Sigmoid colon (tissue), 7 donors: ENCODE data around the gene HK1. TPM values are rescaled to one million over a fixed set of nuclear protein-coding genes. Genes with fewer than 3 reads are reported as not detected.
"Not testable (repeated sequence)": the region's sequence is repeated elsewhere in the genome, so short reads cannot be mapped to it uniquely, and the experiment has no call there.

ENCODE experiments used
- DNase-seq: peaks from one replicate; pipeline ENCODE4 v3.0.0-alpha.2; 2019
- H3K27ac ChIP-seq, 4 donors: fragments of 200-600 bp; sonication (generic); one replicate each; pipeline ENCODE4 v1.5.1; 2016 to 2019; ENCODE audit warnings: mild to moderate bottlenecking in 1 of 4
- H3K27me3 ChIP-seq, 3 donors: fragments of 200-600 bp; sonication (generic); one replicate each; pipeline ENCODE4 v1.5.1; 2019; ENCODE audit warnings: mild to moderate bottlenecking in 1 of 3
- H3K36me3 ChIP-seq, 4 donors: fragments of 200-600 bp; sonication (generic); one replicate each; pipeline ENCODE4 v1.5.1; 2016 to 2019
- H3K4me1 ChIP-seq, 4 donors: fragments of 200-600 bp; sonication (generic); one replicate each; pipeline ENCODE4 v1.5.1; 2017 to 2019
- H3K4me3 ChIP-seq, 4 donors: fragments of 200-600 bp; sonication (generic); one replicate each; pipeline ENCODE4 v1.5.1; 2017 to 2019; ENCODE audit warnings: mild to moderate bottlenecking in 2 of 4, moderate library complexity in 1 of 4
- H3K9me3 ChIP-seq, 4 donors: fragments of 200-600 bp in 3 of 4; sonication (generic) in 3 of 4; one replicate each; pipeline versions ENCODE4 v1.5.1 to v1.6.1; 2013 to 2019
- EP300 ChIP-seq, 4 donors: sonication (generic); formaldehyde crosslinking; IDR thresholded peaks; one replicate each; pipeline ENCODE4 v1.6.1; 2017; ENCODE audit warnings: antibody characterized with exemption in 4 of 4
- POLR2A ChIP-seq, 2 donors: fragments of 450-650 bp; IDR thresholded peaks; one replicate each; pipeline ENCODE4 v1.6.1; 2016; ENCODE audit warnings: antibody characterized with exemption in 2 of 2, mild to moderate bottlenecking in 2 of 2, moderate library complexity in 2 of 2
- POLR2AphosphoS5 ChIP-seq, 4 donors: sonication (generic); formaldehyde crosslinking; IDR thresholded peaks; one replicate each; pipeline ENCODE4 v1.6.1; 2017; ENCODE audit warnings: antibody characterized with exemption in 4 of 4
- WGBS, 2 donors: extraction: QIAGEN DNeasy Blood & Tissue Kit; methylation state at CpG; one replicate each; pipeline ENCODE4 v1.1.7; 2013; 5-methylcytosine and 5-hydroxymethylcytosine counted together
- intact Hi-C: fragments of 100-400 bp; cut with DNase I; formaldehyde crosslinking; loops from one replicate; pipeline ENCODE4 v1.15.1; 2023
- polyA plus RNA-seq, 3 donors: library from polyadenylated mRNA; stranded (reverse); fragments of 200-250 nt; gene quantifications; one replicate each; pipeline ENCODE4 v1.2.3, GENCODE V29; 2013
- total RNA-seq, 4 donors: library from RNA; depleted of rRNA; stranded (reverse); fragments of >200 nt; gene quantifications; one replicate each; pipeline ENCODE4 v1.1.0, GENCODE V29; 2016
- TF ChIP-seq, protein P1 (sequence below), 4 experiments: fragments of 450-650 bp in 3 of 4; fragments of 200-600 bp in 1 of 4; IDR thresholded peaks; one replicate each; pipeline ENCODE4 v1.5.1; 2016 to 2019; ENCODE audit warnings: antibody characterized with exemption in 4 of 4, mild to moderate bottlenecking in 3 of 4, moderate library complexity in 2 of 4
- donor health status: healthy with polysubstance abuse.
- donor health status: Bipolar disorder and iron deficiency.
- donor health status: healthy.

The HK1 gene
- total and polyA plus RNA-seq, 7 donors, result 23.4 to 74.9 (median 65.8) TPM

GRCh38 chr10:69275444-69275843, 2.9 kb upstream of the HK1 start:
- H3K27ac ChIP-seq, result no peak overlapping the region
- no peaks in the 10 kb centered on the region for H3K4me1 ChIP-seq
- 89 to 93% methylated on average over 1 of the region's 1 CpG for WGBS, 2 donors
- no peaks in the 10 kb centered on the region for H3K27me3 ChIP-seq
- no peak for DNase-seq
- no peak overlapping the region for H3K4me3 ChIP-seq
- H3K36me3 ChIP-seq, result no peaks in the 10 kb centered on the region
- H3K9me3 ChIP-seq, result no peaks in the 10 kb centered on the region
- intact Hi-C loops, result no loop called here
- no peak for TF ChIP-seq EP300 (IDR thresholded peaks at IDR 0.05)
- TF ChIP-seq, protein P1, sequence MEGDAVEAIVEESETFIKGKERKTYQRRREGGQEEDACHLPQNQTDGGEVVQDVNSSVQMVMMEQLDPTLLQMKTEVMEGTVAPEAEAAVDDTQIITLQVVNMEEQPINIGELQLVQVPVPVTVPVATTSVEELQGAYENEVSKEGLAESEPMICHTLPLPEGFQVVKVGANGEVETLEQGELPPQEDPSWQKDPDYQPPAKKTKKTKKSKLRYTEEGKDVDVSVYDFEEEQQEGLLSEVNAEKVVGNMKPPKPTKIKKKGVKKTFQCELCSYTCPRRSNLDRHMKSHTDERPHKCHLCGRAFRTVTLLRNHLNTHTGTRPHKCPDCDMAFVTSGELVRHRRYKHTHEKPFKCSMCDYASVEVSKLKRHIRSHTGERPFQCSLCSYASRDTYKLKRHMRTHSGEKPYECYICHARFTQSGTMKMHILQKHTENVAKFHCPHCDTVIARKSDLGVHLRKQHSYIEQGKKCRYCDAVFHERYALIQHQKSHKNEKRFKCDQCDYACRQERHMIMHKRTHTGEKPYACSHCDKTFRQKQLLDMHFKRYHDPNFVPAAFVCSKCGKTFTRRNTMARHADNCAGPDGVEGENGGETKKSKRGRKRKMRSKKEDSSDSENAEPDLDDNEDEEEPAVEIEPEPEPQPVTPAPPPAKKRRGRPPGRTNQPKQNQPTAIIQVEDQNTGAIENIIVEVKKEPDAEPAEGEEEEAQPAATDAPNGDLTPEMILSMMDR (IDR thresholded peaks at IDR 0.05), result no peak
- TF ChIP-seq POLR2A (IDR thresholded peaks at IDR 0.05), result no peak
- no peak for TF ChIP-seq POLR2AphosphoS5 (IDR thresholded peaks at IDR 0.05)

DNA sequence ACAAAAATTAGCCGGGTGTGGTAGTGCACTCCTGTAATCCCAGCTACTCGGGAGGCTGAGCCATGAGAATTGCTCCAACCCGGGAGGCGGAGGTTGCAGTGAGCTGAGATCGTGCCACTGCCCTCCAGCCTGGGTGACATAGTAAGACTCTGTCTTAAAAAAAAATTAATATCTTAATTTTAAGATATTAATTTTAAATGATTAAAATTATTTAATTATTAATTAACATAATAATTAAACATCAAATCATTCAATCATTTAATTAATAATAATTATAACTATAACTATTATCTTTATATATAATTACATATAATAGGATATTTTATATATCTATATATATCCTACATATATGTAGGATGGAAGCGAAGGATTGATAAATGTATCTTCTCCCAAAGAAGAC, 1.8 kb upstream of the HK1 start:
- no peak for DNase-seq
- WGBS, 2 donors, result 89 to 95% methylated on average over 6 of the region's 6 CpGs

GRCh38 chr10:69279110-69279509, 814 bp downstream of the HK1 start:
- no peak for TF ChIP-seq POLR2A (IDR thresholded peaks at IDR 0.05)
- no peak for TF ChIP-seq EP300 (IDR thresholded peaks at IDR 0.05)
- no peak for TF ChIP-seq POLR2AphosphoS5 (IDR thresholded peaks at IDR 0.05)
- TF ChIP-seq, protein P1 (IDR thresholded peaks at IDR 0.05), result no peak
- Histone ChIP-seq H3K9me3 (no peaks in the 10 kb centered on the region), H3K4me1 (no peaks in the 10 kb centered on the region), H3K27ac (no peak overlapping the region), H3K27me3 (no peaks in the 10 kb centered on the region), H3K4me3 (no peak overlapping the region), H3K36me3 (no peaks in the 10 kb centered on the region)
- WGBS, 2 donors, result 76 to 86% methylated on average over 2 of the region's 2 CpGs
- intact Hi-C loops, result no loop called here
- no peak for DNase-seq

More for the DNA sequence above, 1.8 kb upstream of the HK1 start:
- H3K36me3 ChIP-seq, result no peaks in the 10 kb centered on the region
- H3K4me3 ChIP-seq, result no peak overlapping the region
- no peak overlapping the region for H3K27ac ChIP-seq
- H3K27me3 ChIP-seq, result no peaks in the 10 kb centered on the region
- TF ChIP-seq, protein P1 (IDR thresholded peaks at IDR 0.05), result no peak
- TF ChIP-seq POLR2AphosphoS5 (IDR thresholded peaks at IDR 0.05) (no peak), POLR2A (IDR thresholded peaks at IDR 0.05) (no peak), EP300 (IDR thresholded peaks at IDR 0.05) (no peak)
- no peaks in the 10 kb centered on the region for H3K9me3 ChIP-seq
- intact Hi-C loops, result no loop called here
- H3K4me1 ChIP-seq, result no peaks in the 10 kb centered on the region

DNA sequence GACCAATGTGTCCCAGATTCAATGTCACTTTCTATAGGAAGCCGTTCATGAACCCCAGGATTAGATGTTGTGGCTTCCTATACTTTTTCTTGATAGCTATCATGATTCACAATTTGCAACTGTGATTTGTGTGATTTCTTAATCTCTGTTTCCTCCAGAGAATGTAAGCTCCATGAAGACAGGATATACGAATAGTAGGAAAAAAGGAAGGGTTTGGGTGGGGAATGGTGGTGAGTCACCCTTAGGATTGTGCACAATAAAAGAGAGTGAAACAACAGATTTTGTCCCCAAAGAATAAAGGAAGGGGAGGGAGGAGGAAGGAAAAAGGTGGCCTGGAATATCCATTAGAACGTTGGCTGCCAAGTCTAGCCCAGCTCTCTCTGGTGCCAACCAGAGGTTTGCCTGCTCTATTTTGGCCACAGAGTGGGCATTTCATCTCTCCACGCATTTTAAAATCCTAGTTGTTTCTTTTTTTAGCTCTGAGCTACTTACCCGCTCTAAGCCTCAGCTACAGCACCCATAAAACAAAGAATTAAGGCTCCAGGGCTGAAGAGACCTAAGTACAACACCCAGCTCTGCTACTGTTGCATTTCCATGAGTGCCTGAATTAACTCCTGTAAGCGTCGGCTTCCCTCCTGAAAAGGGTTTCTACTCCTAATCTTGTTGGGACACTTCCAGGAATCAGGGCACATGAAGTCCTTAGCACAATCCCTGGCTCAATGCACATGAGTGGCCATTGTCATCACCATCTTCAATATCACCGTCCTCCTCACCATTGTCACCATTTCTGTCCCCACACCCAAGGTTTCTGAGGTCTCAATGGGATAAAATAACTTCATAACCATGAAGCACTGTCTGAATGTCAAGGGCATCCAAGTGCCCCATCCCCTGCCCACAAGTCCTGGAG, 3.5 kb downstream of the HK1 start:
- intact Hi-C loops, result no loop called here
- H3K4me1 ChIP-seq, result no peaks in the 10 kb centered on the region
- no peaks in the 10 kb centered on the region for H3K36me3 ChIP-seq
- H3K4me3 ChIP-seq, result no peak overlapping the region
- H3K9me3 ChIP-seq, result no peaks in the 10 kb centered on the region
- TF ChIP-seq POLR2A (IDR thresholded peaks at IDR 0.05) (no peak), POLR2AphosphoS5 (IDR thresholded peaks at IDR 0.05) (no peak), EP300 (IDR thresholded peaks at IDR 0.05) (no peak)
- TF ChIP-seq, protein P1 (IDR thresholded peaks at IDR 0.05), result no peak
- DNase-seq, result no peak
- H3K27ac ChIP-seq, result no peak overlapping the region
- H3K27me3 ChIP-seq, result no peaks in the 10 kb centered on the region
- 88 to 91% methylated on average over 8 of the region's 8 CpGs for WGBS, 2 donors

GRCh38 chr10:69284402-69284801, 6.1 kb downstream of the HK1 start:
- H3K4me3 ChIP-seq, H3K27me3 ChIP-seq, H3K9me3 ChIP-seq, H3K36me3 ChIP-seq, H3K27ac ChIP-seq, intact Hi-C loops, H3K4me1 ChIP-seq: not testable (repeated sequence)
- DNase-seq, result peak; percentile 13
- WGBS, 2 donors, result 87% methylated on average over 6 of the region's 6 CpGs
